GM18951 (cell line): ENCODE data around the gene VPS37B.

ENCODE experiments used
- POLR2A ChIP-seq: IDR thresholded peaks from 4 replicates; pipeline ENCODE4 v1.6.1; 2011; ENCODE audit warnings: mild to moderate bottlenecking; ENCODE audit not compliant: insufficient read length, insufficient read depth; ENCODE audit errors: extremely low read depth
- in situ Hi-C: fragments of 300-500 bp; cut with MboI; formaldehyde crosslinking; loops from one replicate; pipeline ENCODE4 v1.12.0; 2022; ENCODE audit warnings: low sequenced_read_pairs, mixed read lengths, inconsistent platforms; ENCODE audit not compliant: unreplicated experiment

The VPS37B gene

GRCh38 chr12:122895704-122896636, at the start of gene VPS37B:
Gene VPS37B, minus strand, starts transcription at chr12:122896124. Its CDS starts 62 bp downstream, at chr12:122896062.
- in situ Hi-C loops, result no loop called here

DNA sequence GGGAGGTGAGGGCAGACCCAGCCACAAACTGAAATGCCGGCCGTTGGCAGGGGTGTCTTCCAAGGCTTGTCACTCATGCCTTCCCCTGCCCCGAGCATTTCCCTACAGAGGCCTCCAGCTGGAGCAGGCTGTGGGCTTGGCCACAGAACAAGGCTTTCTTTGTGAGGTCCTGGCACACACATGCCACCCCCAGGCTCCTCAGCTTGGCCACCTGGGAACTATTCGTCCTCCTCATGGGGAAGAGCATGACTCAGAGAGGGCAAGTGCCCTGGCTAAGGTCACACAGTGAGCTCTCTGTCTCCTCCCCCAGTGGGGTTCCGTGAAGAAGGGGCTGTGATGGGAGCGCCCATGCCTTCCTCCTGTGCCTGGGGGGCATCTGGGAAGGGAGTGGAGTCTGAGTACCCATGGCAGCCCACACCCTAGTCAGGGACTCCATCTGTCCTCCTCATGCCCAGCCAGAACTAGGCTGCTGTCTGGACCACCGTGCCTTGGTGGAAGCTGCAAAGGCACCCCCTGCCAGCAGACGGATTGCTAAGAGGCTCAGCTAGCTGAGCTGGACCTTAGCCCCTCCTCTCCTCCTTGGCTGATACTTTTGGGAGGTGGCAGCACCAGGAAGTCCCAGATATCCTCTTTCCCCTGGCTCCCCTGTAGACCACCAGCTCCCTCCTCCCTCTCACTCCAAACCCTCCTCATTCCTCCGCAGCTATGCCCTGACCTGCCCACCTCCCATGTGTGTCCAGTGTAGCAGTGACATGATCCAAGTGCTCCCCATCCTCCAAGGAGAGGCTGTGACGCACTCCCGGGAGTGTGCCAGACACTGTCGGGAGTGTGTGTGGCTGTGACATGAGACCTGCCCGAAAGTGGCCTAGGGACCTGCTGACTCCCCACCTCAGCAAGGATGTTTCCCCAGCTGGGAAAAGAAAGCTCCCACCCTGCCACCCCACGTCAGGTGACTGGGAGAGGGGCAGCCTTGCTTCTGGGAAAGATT, 49.0 kb upstream of the VPS37B start:
- in situ Hi-C loops, result loop anchor here (10.0 kb wide), 1 partner anchor 60 kb away; no protein-coding TSS in a partner anchor
- TF ChIP-seq POLR2A, result no peak

More at GRCh38 chr12:122895704-122896636, at the start of gene VPS37B:
- peak; percentile 74 for TF ChIP-seq POLR2A

DNA sequence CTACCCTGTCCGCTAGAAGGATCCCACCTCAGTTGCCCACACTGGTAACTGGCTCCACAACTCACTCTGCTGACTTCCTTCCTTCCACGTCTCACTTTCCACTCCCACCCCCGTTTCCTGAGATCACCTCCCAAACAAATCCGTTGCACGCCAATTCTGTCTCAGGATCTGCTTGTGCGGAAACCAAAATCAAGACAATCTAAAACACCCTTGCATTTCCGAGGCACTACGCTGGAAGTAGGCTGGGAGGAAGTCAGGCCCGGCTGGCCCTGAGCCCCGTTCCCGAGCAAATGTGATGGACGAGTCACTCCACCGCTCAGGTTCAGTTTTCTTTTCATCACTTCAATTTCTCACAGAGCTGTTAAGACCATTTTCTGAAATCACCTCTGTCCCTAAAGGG, 47.3 kb upstream of the VPS37B start:
- in situ Hi-C loops, result loop anchor here (10.0 kb wide), 1 partner anchor 58 kb away; no protein-coding TSS in a partner anchor
- TF ChIP-seq POLR2A, result no peak

GRCh38 chr12:122942637-122943036, 46.7 kb upstream of the VPS37B start:
- in situ Hi-C loops, result loop anchor here (10.0 kb wide), 1 partner anchor 58 kb away; no protein-coding TSS in a partner anchor
- no peak for TF ChIP-seq POLR2A

GRCh38 chr12:122941351-122941750, 45.4 kb upstream of the VPS37B start:
- in situ Hi-C loops, result loop anchor here (10.0 kb wide), 1 partner anchor 57 kb away; no protein-coding TSS in a partner anchor

GRCh38 chr12:122939125-122939524, 43.2 kb upstream of the VPS37B start:
- no peak for TF ChIP-seq POLR2A
- in situ Hi-C loops, result no loop called here

GRCh38 chr12:122937622-122938091, 41.7 kb upstream of the VPS37B start:
- no peak for TF ChIP-seq POLR2A
- in situ Hi-C loops, result no loop called here

GRCh38 chr12:122935318-122935717, 39.4 kb upstream of the VPS37B start:
- in situ Hi-C loops, result no loop called here
- no peak for TF ChIP-seq POLR2A

DNA sequence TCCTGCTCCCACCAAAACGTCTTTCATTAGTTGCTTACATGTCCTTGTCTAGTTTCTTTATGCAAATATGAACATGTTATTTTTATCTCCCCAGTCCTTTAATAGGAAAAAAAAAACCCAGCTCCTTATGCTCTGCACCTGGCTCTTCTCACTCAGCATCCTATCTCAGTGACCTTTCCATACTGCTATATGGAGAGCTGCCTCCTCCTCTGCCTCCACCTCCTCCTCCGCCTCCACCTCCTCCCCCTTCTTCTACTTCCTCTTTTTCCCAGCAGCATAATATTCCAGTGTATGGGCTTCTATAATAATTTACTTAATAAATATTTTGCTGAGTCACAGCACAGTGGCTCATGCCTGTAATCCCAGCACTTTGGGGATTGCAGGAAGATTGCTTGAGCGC, 38.8 kb upstream of the VPS37B start:
- no peak for TF ChIP-seq POLR2A
- in situ Hi-C loops, result no loop called here

DNA sequence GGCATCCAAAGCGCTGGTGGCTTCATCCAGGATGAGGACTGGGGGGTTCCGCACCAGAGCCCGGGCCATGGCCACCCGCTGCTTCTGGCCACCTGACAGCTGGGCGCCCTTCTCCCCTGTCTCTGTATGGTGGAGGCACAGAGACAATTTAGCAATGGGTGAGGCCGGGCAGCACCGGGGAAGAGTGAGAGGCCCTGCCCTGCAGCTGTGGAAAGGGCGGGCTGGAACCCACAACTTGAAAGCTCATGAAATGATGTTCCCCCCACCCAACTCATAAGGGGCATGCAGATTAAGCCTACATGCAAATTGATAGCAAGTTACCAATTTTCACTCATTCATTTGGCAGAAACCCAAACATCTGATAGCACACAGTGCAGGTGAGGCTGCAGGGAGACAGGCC, 36.3 kb upstream of the VPS37B start:
- no peak for TF ChIP-seq POLR2A
- in situ Hi-C loops, result no loop called here

DNA sequence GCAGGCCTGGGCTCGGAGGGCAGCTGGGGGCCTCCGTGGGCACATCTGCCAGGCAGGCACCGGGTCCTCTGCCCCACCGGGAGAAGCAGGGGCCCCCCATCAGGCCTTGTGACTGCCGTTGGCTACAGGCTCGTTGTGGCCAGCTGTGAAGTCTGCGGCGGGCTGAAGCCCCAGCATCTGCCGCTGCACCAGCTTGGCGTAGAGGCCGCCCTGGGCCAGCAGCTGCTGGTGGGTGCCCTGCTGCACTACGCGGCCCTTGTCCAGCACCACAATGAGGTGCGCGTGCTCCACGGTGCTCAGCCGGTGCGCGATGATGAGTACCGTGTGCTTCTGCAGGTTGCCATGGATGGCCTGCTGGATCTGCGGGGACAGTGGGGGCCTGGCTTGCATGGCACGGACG, 33.9 kb upstream of the VPS37B start:
- in situ Hi-C loops, result no loop called here
- TF ChIP-seq POLR2A, result no peak

DNA sequence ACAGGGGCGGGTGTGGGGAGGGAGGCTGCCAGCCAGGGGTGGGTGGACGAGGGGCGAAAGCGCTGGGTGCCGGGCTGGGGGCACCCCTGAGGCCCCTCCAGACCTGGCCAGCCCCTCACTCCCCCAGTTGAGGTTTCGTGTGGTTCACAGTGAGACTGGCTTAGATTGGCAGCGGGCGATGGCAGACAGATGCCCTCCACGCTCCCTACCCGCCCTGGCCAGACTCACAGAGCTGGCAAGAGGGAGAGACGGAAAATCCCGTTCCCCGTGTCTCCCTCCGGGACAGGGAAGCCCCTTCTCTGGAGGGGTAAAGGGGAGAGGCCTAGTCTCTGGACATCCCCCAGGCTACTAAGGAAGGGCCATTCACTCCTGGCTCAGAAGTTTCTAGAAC, 33.2 kb upstream of the VPS37B start:
- TF ChIP-seq POLR2A, result no peak
- in situ Hi-C loops, result no loop called here
